ENCODE data around the gene RNLS. TPM values are rescaled to one million over a fixed set of nuclear protein-coding genes. Genes with fewer than 3 reads are reported as not detected.

Gene RNLS
- total RNA-seq, 1 donor from 2014 or later: 24.7 TPM

- H3K4me3 ChIP-seq (ENCODE audit: low read depth, low read length): no peak overlapping the region
- no peaks in the 10 kb centered on the region for H3K27me3 ChIP-seq (ENCODE audit: control insufficient read depth, insufficient read depth, low read length)
- TF ChIP-seq CTCF (IDR thresholded peaks at IDR 0.05; ENCODE audit: insufficient read depth, low read length, poor library complexity, severe bottlenecking): no peak
- no peaks in the 10 kb centered on the region for H3K36me3 ChIP-seq (ENCODE audit: control insufficient read depth, insufficient read depth, low read length)
- DNase-seq (ENCODE audit: low read depth): no peak
Measured at GRCh38 chr10:88238615-88238914, 344.6 kb downstream of the RNLS start.

- Histone ChIP-seq H3K27me3 (ENCODE audit: control insufficient read depth, insufficient read depth, low read length) (no peaks in the 10 kb centered on the region), H3K4me3 (ENCODE audit: low read depth, low read length) (no peak overlapping the region), H3K36me3 (ENCODE audit: control insufficient read depth, insufficient read depth, low read length) (no peaks in the 10 kb centered on the region)
- no peak for TF ChIP-seq CTCF (IDR thresholded peaks at IDR 0.05; ENCODE audit: insufficient read depth, low read length, poor library complexity, severe bottlenecking)
- no peak for DNase-seq (ENCODE audit: low read depth)
Measured at GRCh38 chr10:88237896-88238614, 345.1 kb downstream of the RNLS start.

GRCh38 chr10:88236121-88236743 lies 346.9 kb downstream of the RNLS start:
- Histone ChIP-seq H3K27me3 (ENCODE audit: control insufficient read depth, insufficient read depth, low read length) (no peaks in the 10 kb centered on the region), H3K36me3 (ENCODE audit: control insufficient read depth, insufficient read depth, low read length) (no peaks in the 10 kb centered on the region), H3K4me3 (ENCODE audit: low read depth, low read length) (no peak overlapping the region)
- no peak for DNase-seq (ENCODE audit: low read depth)
- no peak for TF ChIP-seq CTCF (IDR thresholded peaks at IDR 0.05; ENCODE audit: insufficient read depth, low read length, poor library complexity, severe bottlenecking)

DNA sequence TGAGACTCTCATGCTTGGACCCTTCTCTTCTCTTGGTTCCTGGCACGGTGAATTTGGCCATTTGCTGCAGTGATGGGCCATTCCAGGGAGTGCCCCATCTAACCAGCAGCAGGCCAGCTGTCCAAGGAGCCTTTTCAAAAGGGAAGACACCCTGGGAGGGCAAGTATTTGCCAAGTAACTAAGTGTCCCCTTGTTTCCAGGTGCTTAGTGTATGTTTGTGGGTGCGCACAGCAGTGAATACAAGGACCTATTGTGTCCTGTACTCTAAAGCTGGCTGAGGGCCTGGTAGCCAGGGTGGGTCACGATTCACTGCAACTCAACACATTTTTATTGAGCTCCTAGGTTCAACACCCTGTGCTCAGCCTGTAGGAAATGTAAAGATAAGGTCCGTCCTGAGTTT lies 348.8 kb downstream of the RNLS start:
- Histone ChIP-seq H3K27me3 (ENCODE audit: control insufficient read depth, insufficient read depth, low read length) (no peaks in the 10 kb centered on the region), H3K36me3 (ENCODE audit: control insufficient read depth, insufficient read depth, low read length) (no peaks in the 10 kb centered on the region), H3K4me3 (ENCODE audit: low read depth, low read length) (no peak overlapping the region)
- TF ChIP-seq CTCF (IDR thresholded peaks at IDR 0.05; ENCODE audit: insufficient read depth, low read length, poor library complexity, severe bottlenecking): no peak
- no peak for DNase-seq (ENCODE audit: low read depth)

DNA sequence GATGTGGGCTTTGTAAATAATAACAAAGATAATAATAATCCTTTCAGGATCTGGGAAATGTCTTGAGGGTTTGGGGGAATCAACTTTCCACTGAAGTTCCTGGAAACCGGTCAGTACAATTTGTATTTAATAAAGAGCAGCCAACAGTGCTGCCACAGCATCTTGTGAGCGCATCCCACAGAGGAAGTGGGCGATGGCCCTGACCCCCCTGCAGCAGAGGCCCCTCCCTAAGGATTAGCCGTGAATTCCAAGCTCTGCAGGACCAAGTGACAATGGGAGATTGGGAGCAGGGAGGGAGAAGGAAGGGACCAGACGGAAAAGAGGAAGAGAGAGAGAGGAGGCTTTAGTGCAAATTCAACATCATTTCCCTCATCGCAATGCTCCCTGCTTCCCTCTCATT lies 349.2 kb downstream of the RNLS start:
- no peak for DNase-seq (ENCODE audit: low read depth)
- Histone ChIP-seq H3K36me3 (ENCODE audit: control insufficient read depth, insufficient read depth, low read length) (no peaks in the 10 kb centered on the region), H3K4me3 (ENCODE audit: low read depth, low read length) (no peak overlapping the region), H3K27me3 (ENCODE audit: control insufficient read depth, insufficient read depth, low read length) (no peaks in the 10 kb centered on the region)
- no peak for TF ChIP-seq CTCF (IDR thresholded peaks at IDR 0.05; ENCODE audit: insufficient read depth, low read length, poor library complexity, severe bottlenecking)
